GM19099 (cell line): ENCODE measurements around the gene C4orf50.

Experiments used
- POLR2A ChIP-seq: IDR thresholded peaks from 3 replicates; pipeline ENCODE4 v1.6.1; 2011; ENCODE audit warnings: low read depth; ENCODE audit not compliant: insufficient read length; ENCODE audit errors: extremely low read depth

The C4orf50 gene

GRCh38 chr4:5895287-5895686, 122.9 kb downstream of the C4orf50 start:
- TF ChIP-seq POLR2A: no peak

- TF ChIP-seq POLR2A: no peak
Measured at GRCh38 chr4:5894266-5894665, 124.0 kb downstream of the C4orf50 start.

GRCh38 chr4:5893591-5893990, 124.6 kb downstream of the C4orf50 start:
- TF ChIP-seq POLR2A: no peak

GRCh38 chr4:5893004-5893580, 125.1 kb downstream of the C4orf50 start, which contains the start of gene CRMP1:
Gene CRMP1 (minus strand): TSS chr4:5893086. CDS start chr4:5892969, 117 bp downstream.
- TF ChIP-seq POLR2A: no peak

- TF ChIP-seq POLR2A: no peak
Measured at GRCh38 chr4:5892323-5893003, 125.8 kb downstream of the C4orf50 start.

GRCh38 chr4:5891563-5892322, 126.5 kb downstream of the C4orf50 start:
- no peak for TF ChIP-seq POLR2A

- no peak for TF ChIP-seq POLR2A
Measured at GRCh38 chr4:5890063-5890727, 128.0 kb downstream of the C4orf50 start.

GRCh38 chr4:5889002-5889696, 129.1 kb downstream of the C4orf50 start:
- no peak for TF ChIP-seq POLR2A

GRCh38 chr4:5888222-5889001, 129.8 kb downstream of the C4orf50 start:
- TF ChIP-seq POLR2A: no peak

- no peak for TF ChIP-seq POLR2A
Measured at GRCh38 chr4:5887361-5888221, 130.6 kb downstream of the C4orf50 start.

- no peak for TF ChIP-seq POLR2A
Measured at GRCh38 chr4:5887011-5887360, 131.2 kb downstream of the C4orf50 start.

GRCh38 chr4:5885733-5886132, 132.5 kb downstream of the C4orf50 start:
- TF ChIP-seq POLR2A: no peak

GRCh38 chr4:5884796-5885195, 133.4 kb downstream of the C4orf50 start:
- no peak for TF ChIP-seq POLR2A
